HepG2 (cell line): ENCODE data around the gene NACC2.

Experiments used
- CBX5 ChIP-seq: sonication (generic); formaldehyde crosslinking; IDR thresholded peaks from 2 replicates; pipeline ENCODE4 v1.4.0; 2020; ENCODE audit warnings: missing genetic modification reagents, borderline replicate concordance
- EED ChIP-seq: sonication (generic); formaldehyde crosslinking; IDR thresholded peaks from 2 replicates; pipeline ENCODE4 v1.5.0; 2020; ENCODE audit warnings: mild to moderate bottlenecking, missing genetic modification reagents
- HMG20B ChIP-seq: conservative IDR thresholded peaks from 2 replicates; pipeline ENCODE4 v1.6.1; 2016; ENCODE audit warnings: missing genetic modification reagents, missing compliant biosample characterization
- HMGA1 ChIP-seq: sonication (generic); formaldehyde crosslinking; conservative IDR thresholded peaks from 2 replicates; pipeline ENCODE4 v1.4.0; 2020; ENCODE audit warnings: missing genetic modification reagents
- PTBP1 ChIP-seq: fragments of 200-400 bp; formaldehyde crosslinking; IDR thresholded peaks from 2 replicates; pipeline ENCODE4 v1.6.1; 2018; ENCODE audit warnings: low read length, low read depth; ENCODE audit not compliant: poor library complexity, severe bottlenecking

DNA sequence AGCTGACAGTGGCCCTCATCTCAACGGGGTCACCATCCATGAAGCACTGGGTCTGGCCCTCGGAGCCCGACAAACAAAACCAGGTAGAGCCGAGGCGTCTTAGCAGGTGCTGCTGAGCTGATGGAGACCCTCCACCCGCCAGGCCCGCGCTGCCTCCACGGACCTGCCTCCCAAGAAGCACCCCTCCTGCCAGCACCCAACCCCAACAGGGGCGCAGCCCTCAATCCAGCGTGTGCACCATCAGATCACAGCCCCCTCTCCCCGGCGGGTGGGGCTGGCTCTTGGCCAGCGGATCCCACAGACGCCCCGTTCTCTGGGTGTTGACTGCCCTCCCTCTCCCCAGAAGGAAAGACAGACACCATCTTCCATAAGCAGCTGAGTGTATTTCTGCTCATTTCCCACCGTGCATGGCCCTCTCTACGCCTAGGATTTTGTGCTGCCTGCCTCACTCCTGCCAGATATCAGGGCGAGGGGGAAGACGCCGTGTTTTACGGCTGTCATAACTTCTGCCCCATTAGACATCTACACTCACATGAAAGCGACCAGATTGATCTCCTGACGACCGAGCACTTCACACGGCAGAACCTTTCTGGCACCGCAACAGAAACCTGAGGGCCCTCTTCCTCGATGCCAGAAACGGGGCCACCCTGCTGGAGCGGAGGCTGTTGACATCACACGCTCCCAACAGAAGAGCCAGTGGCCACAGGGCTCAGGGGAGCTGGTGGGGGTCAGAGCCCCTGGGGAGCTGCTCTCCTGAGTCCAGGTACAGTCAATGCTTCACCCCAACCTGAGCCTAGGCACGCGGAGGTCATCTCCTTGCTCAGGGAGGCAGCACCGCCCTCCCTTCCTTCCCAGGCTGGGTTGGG, 12.4 kb downstream of the NACC2 start:
- TF ChIP-seq CBX5 (CRISPR knock-in tag) (no peak), EED (no peak), HMG20B (CRISPR knock-in tag) (no peak), HMGA1 (CRISPR knock-in tag) (no peak), PTBP1 (no peak)
